ENCODE measurements around the gene BCOR. TPM values are rescaled to one million over a fixed set of nuclear protein-coding genes. Genes with fewer than 3 reads are reported as not detected.

The BCOR gene
- total and polyA plus RNA-seq, 9 of the 15 experiments (the other 6 are each of a cell fraction or from before 2014, with no cell fraction given) = 27.5 to 113 (median 37.6) TPM

- TF ChIP-seq ZNF655 (CRISPR knock-in tag; IDR thresholded peaks at IDR 0.05) = no peak
- no peak for TF ChIP-seq ESRRB (CRISPR knock-in tag; IDR thresholded peaks at IDR 0.05; ENCODE audit: borderline replicate concordance)
- no peak for TF ChIP-seq HSF4 (CRISPR knock-in tag; IDR thresholded peaks at IDR 0.05; ENCODE audit: borderline replicate concordance)
- 0 out of 2 replicates have a peak, but pooled peaks have one; percentile 15 for TF ChIP-seq SMARCA4 (IDR thresholded peaks at IDR 0.05)
- no peak for TF ChIP-seq ZNF184 (CRISPR knock-in tag; IDR thresholded peaks at IDR 0.05)
- TF ChIP-seq, protein P1, sequence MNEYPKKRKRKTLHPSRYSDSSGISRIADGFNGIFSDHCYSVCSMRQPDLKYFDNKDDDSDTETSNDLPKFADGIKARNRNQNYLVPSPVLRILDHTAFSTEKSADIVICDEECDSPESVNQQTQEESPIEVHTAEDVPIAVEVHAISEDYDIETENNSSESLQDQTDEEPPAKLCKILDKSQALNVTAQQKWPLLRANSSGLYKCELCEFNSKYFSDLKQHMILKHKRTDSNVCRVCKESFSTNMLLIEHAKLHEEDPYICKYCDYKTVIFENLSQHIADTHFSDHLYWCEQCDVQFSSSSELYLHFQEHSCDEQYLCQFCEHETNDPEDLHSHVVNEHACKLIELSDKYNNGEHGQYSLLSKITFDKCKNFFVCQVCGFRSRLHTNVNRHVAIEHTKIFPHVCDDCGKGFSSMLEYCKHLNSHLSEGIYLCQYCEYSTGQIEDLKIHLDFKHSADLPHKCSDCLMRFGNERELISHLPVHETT (CRISPR knock-in tag; conservative IDR thresholded peaks at IDR 0.05 in 1 of 2, IDR thresholded peaks at IDR 0.05 in 1 of 2) = peak in 1 of 2 experiments; percentile 73; a peak in 2 of 4 replicates
- TF ChIP-seq SUPT5H (IDR thresholded peaks at IDR 0.05) = peak; percentile 62; the same call in 1 of the 2 replicates
- peak; percentile 54 to 75; a peak in 2 of 4 replicates for TF ChIP-seq UBTF (IDR thresholded peaks at IDR 0.05; ENCODE audit: borderline replicate concordance in 1 of 2, low read depth in 2 of 2, low read length in 2 of 2)
- no peak for TF ChIP-seq MCM7 (IDR thresholded peaks at IDR 0.05)
- TF ChIP-seq HDAC3 (IDR thresholded peaks at IDR 0.05; ENCODE audit: borderline replicate concordance, partially characterized antibody) = no peak
- no peak for TF ChIP-seq ZNF75A (CRISPR knock-in tag; IDR thresholded peaks at IDR 0.05)
- TF ChIP-seq GABPB2 (CRISPR knock-in tag; conservative IDR thresholded peaks at IDR 0.05) = no peak
- TF ChIP-seq, protein P2, sequence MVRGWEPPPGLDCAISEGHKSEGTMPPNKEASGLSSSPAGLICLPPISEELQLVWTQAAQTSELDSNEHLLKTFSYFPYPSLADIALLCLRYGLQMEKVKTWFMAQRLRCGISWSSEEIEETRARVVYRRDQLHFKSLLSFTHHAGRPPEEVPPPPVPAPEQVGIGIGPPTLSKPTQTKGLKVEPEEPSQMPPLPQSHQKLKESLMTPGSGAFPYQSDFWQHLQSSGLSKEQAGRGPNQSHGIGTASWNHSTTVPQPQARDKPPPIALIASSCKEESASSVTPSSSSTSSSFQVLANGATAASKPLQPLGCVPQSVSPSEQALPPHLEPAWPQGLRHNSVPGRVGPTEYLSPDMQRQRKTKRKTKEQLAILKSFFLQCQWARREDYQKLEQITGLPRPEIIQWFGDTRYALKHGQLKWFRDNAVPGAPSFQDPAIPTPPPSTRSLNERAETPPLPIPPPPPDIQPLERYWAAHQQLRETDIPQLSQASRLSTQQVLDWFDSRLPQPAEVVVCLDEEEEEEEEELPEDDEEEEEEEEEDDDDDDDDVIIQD (CRISPR knock-in tag; IDR thresholded peaks at IDR 0.05) = no peak
- peak; percentile 44; the same call in 1 of the 2 replicates for TF ChIP-seq L3MBTL2 (IDR thresholded peaks at IDR 0.05)
- no peak for TF ChIP-seq HMBOX1 (IDR thresholded peaks at IDR 0.05)
- TF ChIP-seq RNF2 (IDR thresholded peaks at IDR 0.05) = peak; percentile 31; the same call in 1 of the 2 replicates
- no peak for TF ChIP-seq ZC3H4 (CRISPR knock-in tag; IDR thresholded peaks at IDR 0.05; ENCODE audit: borderline replicate concordance)
- TF ChIP-seq POLR2A (conservative IDR thresholded peaks at IDR 0.05) = peak; percentile 66; the same call in 1 of the 2 replicates
- TF ChIP-seq HMGN3 (IDR thresholded peaks at IDR 0.05; ENCODE audit: borderline replicate concordance, extremely low read depth, insufficient read length, low read depth, low read length) = peak; percentile 13
- TF ChIP-seq CBFA2T3 (IDR thresholded peaks at IDR 0.05) = peak; percentile 23; the same call in 1 of the 2 replicates
Observed at GRCh38 chrX:40104985-40105834, 7.5 kb upstream of the BCOR start (continued).
